HFF-Myc (cell line): ENCODE measurements around the gene TGM2.
A peak's percentile ranks its signal among the peaks of the same experiment; 100 is the strongest.

Experiments
- DNase-seq: peaks from one replicate; pipeline ENCODE4 v3.0.0-alpha.2; 2011; ENCODE audit warnings: low read depth; ENCODE audit errors: extremely low read depth
- H3K4me3 ChIP-seq: replicated peaks from 2 replicates; pipeline ENCODE4 v1.5.1; 2011; ENCODE audit warnings: low read depth, mild to moderate bottlenecking, control low read depth, low read length
- CTCF ChIP-seq: IDR thresholded peaks from 2 replicates; pipeline ENCODE4 v1.5.1; 2012; ENCODE audit warnings: mild to moderate bottlenecking, low read depth, low read length, control low read depth; ENCODE audit errors: missing control alignments

TGM2 gene

GRCh38 chr20:38165089-38165965 is at the start of gene TGM2:
Gene TGM2 (minus strand): TSS chr20:38165270. CDS start chr20:38165198, 72 bp downstream.
- no peak for DNase-seq
- TF ChIP-seq CTCF, result peak; percentile 80
- peak within 1 kb of the TSS; percentile 26 for H3K4me3 ChIP-seq

GRCh38 chr20:38214256-38215193 is 49.5 kb upstream of the TGM2 start:
- peak; percentile 18 for TF ChIP-seq CTCF
- no peak for DNase-seq
- H3K4me3 ChIP-seq, result no peak overlapping the region

GRCh38 chr20:38213607-38213940 is 48.5 kb upstream of the TGM2 start:
- DNase-seq, result no peak
- TF ChIP-seq CTCF, result no peak
- no peak overlapping the region for H3K4me3 ChIP-seq

GRCh38 chr20:38212806-38213606 is 47.9 kb upstream of the TGM2 start:
- DNase-seq, result no peak
- no peak overlapping the region for H3K4me3 ChIP-seq
- no peak for TF ChIP-seq CTCF

GRCh38 chr20:38211200-38212097 is 46.4 kb upstream of the TGM2 start:
- TF ChIP-seq CTCF, result no peak
- no peak overlapping the region for H3K4me3 ChIP-seq
- DNase-seq, result no peak
